Heart right ventricle (tissue), 16 donors: Measurements from ENCODE around the gene LYAR. TPM values are rescaled to one million over a fixed set of nuclear protein-coding genes. Genes with fewer than 3 reads are reported as not detected.

ENCODE experiments used
- ATAC-seq, 8 donors: fragments of 200-7000 bp; cut with Tn5 transposase; one replicate each; pipeline ENCODE4 v1.9.1; 2020; ENCODE audit warnings: mild to moderate bottlenecking in 8 of 8, moderate library complexity in 8 of 8, moderate number of reproducible peaks in 1 of 8
- DNase-seq, 2 donors: peaks; one replicate each; pipeline ENCODE4 v3.0.0-alpha.2; 2020
- H3K27ac ChIP-seq, 10 donors: fragments of 200-600 bp; sonication (generic) in 2 of 10; one replicate each; pipeline versions ENCODE4 v1.5.0 to v1.8.0; 2020 to 2022; ENCODE audit warnings: mild to moderate bottlenecking in 3 of 10
- H3K27me3 ChIP-seq, 7 donors: fragments of 200-600 bp; one replicate each; pipeline ENCODE4 v1.8.0; 2021 to 2022; ENCODE audit warnings: mild to moderate bottlenecking in 2 of 7
- H3K36me3 ChIP-seq, 9 donors: fragments of 200-600 bp; sonication (generic) in 1 of 9; one replicate each; pipeline versions ENCODE4 v1.5.0 to v1.8.0; 2020 to 2022; ENCODE audit warnings: mild to moderate bottlenecking in 2 of 9
- H3K4me1 ChIP-seq, 9 donors: fragments of 200-600 bp; sonication (generic) in 1 of 9; one replicate each; pipeline versions ENCODE4 v1.5.0 to v1.8.0; 2020 to 2022; ENCODE audit warnings: mild to moderate bottlenecking in 4 of 9
- H3K4me3 ChIP-seq, 10 donors: fragments of 200-600 bp; sonication (generic) in 2 of 10; one replicate each; pipeline versions ENCODE4 v1.5.0 to v1.8.0; 2020 to 2022; ENCODE audit warnings: mild to moderate bottlenecking in 7 of 10, moderate library complexity in 2 of 10
- H3K9me3 ChIP-seq, 11 donors: fragments of 200-600 bp in 10 of 11; sonication (generic) in 2 of 11; one replicate each; pipeline versions ENCODE4 v1.5.0 to v1.8.0; 2013 to 2022; ENCODE audit warnings: mild to moderate bottlenecking in 2 of 11, control low read depth in 1 of 11, moderate library complexity in 1 of 11
- WGBS, 2 donors: extraction: QIAGEN DNeasy Blood & Tissue Kit; methylation state at CpG; one replicate each; pipeline ENCODE4 v1.1.7; 2013; ENCODE audit warnings: inconsistent platforms in 1 of 2; 5-methylcytosine and 5-hydroxymethylcytosine counted together
- intact Hi-C, 10 donors: fragments of 100-400 bp; cut with DNase I; formaldehyde crosslinking; loops; one replicate each; pipeline versions ENCODE4 v1.11.1 to v1.14.2; 2022
- polyA plus RNA-seq, 2 donors: library from polyadenylated mRNA; stranded (reverse); fragments of 200-250 nt; gene quantifications; one replicate each; pipeline ENCODE4 v1.2.3, GENCODE V29; 2013
- total RNA-seq, 10 donors: library from RNA; stranded (reverse); fragmentation: NEBNext Ultra II Directional in 3 of 10; extraction: Animal tissue kit (Norgen Biotek cat#: 25700) in 3 of 10; gene quantifications; one replicate each; pipeline versions ENCODE4 v1.2.1 to v1.2.4, GENCODE V29; 2021 to 2023
- TF ChIP-seq, protein P1 (sequence below), 9 donors: fragments of 200-600 bp; sonication (generic) in 2 of 9; IDR thresholded peaks; one replicate each; pipeline versions ENCODE4 v1.5.0 to v1.8.0; 2021 to 2022; ENCODE audit warnings: antibody characterized with exemption in 9 of 9, mild to moderate bottlenecking in 5 of 9, moderate library complexity in 1 of 9
- donor health status: Arrhythmogenic right ventricular cardiomyopathy.
- donor health status: ischemic (EF 13 %, LVEDD 7.1; RV severe dilation, severe dysfunction).
- donor health status: healthy with polysubstance abuse.
- donor health status: DM: no; HTN: yes; CAD: no.
- donor health status: DM: no; HTN: no; CAD: no.
- donor health status: ischemic (EF 25% LVEDD 6.9; RV normal size, moderate dysfunction).
- donor health status: ischemic (EF 25% LVEDD 5.7; RV mildly dilated, moderate dysfunction).
- donor health status: healthy.
- donor health status: DM: yes; HTN: yes; CAD: no.
- donor health status: Ischemic cardiomyopathy.
- donor health status: ischemic (EF 35%, LVEDD 5.7; RV mildly dilated, moderate dysfunction).
- donor health status: nonischemic (EF 11% LVEDD 7.7; RV severe dilation, severe dysfunction).
- donor health status: DM: yes; HTN: yes; CAD: no.
- donor health status: PGD.
- donor health status: ischemic (EF 29% LVEDD 5.4; RV normal size, mild dysfunction).
- donor health status: nonischemic (EF 23%, LVEDD 6.1; RV moderate dilation, normal function).

LYAR gene
- total and polyA plus RNA-seq, 12 donors, result 7.6 to 20.6 (median 12.6) TPM

DNA sequence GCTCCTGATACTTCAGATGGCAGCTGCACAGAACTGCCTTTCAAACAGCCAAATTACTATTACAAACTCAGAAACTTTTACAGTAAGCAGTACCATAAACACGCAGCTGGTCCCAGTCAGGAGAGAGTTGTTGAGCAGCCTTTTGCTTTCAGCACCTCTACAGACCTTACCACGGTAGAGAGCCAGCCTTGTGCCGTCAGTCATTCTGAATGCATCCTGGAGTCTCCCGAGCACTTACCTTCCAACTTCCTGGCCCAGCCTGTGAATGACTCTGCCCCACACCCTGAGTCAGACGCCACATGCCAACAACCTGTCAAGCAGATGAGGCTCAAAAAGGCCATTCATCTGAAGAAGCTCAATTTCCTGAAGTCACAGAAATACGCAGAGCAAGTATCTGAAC lies 12.5 kb upstream of the LYAR start:
- Histone ChIP-seq H3K4me3 (no peak overlapping the region), H3K36me3 (peaks cover 0 to 85% (median 22%) of the 10 kb centered on the region in 9 donors), H3K4me1 (no peaks in the 10 kb centered on the region), H3K27me3 (no peaks in the 10 kb centered on the region), H3K9me3 (no peaks in the 10 kb centered on the region), H3K27ac (no peak overlapping the region)
- TF ChIP-seq, protein P1, sequence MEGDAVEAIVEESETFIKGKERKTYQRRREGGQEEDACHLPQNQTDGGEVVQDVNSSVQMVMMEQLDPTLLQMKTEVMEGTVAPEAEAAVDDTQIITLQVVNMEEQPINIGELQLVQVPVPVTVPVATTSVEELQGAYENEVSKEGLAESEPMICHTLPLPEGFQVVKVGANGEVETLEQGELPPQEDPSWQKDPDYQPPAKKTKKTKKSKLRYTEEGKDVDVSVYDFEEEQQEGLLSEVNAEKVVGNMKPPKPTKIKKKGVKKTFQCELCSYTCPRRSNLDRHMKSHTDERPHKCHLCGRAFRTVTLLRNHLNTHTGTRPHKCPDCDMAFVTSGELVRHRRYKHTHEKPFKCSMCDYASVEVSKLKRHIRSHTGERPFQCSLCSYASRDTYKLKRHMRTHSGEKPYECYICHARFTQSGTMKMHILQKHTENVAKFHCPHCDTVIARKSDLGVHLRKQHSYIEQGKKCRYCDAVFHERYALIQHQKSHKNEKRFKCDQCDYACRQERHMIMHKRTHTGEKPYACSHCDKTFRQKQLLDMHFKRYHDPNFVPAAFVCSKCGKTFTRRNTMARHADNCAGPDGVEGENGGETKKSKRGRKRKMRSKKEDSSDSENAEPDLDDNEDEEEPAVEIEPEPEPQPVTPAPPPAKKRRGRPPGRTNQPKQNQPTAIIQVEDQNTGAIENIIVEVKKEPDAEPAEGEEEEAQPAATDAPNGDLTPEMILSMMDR (IDR thresholded peaks at IDR 0.05), result no peak
- intact Hi-C loops, result no loop called here
- WGBS, 2 donors, result 38 to 40% methylated on average over 6 of the region's 6 CpGs
- DNase-seq, result no peak
- ATAC-seq, result peak in 3 of 8 donors; percentile 34 to 52 (median 47)

DNA sequence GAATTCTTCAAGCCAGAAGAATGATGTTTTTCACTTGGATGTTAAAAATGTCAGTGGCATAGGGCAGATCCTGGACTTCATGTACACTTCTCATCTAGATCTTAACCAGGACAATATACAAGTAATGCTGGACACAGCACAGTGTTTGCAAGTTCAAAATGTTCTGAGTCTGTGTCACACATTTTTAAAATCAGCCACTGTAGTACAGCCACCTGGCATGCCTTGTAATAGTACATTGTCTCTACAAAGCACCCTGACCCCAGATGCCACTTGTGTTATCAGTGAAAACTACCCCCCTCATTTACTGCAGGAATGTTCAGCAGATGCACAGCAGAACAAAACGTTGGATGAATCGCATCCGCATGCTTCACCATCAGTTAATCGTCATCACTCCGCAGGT lies 12.0 kb upstream of the LYAR start:
- TF ChIP-seq, protein P1 (IDR thresholded peaks at IDR 0.05), result no peak
- H3K27ac ChIP-seq, result no peak overlapping the region
- no peak for DNase-seq
- 35 to 61% methylated on average over 5 of the region's 5 CpGs for WGBS, 2 donors
- no peaks in the 10 kb centered on the region for H3K27me3 ChIP-seq
- intact Hi-C loops, result no loop called here
- no peaks in the 10 kb centered on the region for H3K4me1 ChIP-seq
- H3K4me3 ChIP-seq, result no peak overlapping the region
- peak in 2 of 8 donors; percentile 57 to 91 for ATAC-seq
- peaks cover 0 to 81% (median 20%) of the 10 kb centered on the region in 9 donors for H3K36me3 ChIP-seq
- no peaks in the 10 kb centered on the region for H3K9me3 ChIP-seq

DNA sequence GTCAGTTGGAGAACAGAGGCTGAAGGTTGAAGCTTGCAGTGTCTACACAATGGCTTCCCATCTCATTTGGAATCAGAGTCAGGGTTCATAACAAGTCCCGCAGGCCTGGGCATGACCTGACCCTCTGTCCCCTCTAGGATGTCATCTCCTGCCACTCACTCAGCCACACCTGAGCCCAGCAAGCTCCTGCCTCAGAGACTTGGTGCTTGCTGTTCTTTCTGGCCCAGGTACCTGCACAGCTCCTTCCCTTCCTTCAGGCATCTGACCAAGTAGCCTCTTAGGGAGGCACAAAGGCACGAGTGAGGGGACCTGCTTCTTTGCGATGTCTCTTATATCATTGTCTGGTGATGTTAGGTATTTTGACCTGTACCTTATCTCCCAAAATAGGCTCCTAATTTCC lies 9.1 kb upstream of the LYAR start:
- Histone ChIP-seq H3K36me3 (peaks cover 0 to 56% (median 14%) of the 10 kb centered on the region in 9 donors), H3K27ac (no peak overlapping the region), H3K4me3 (no peak overlapping the region), H3K27me3 (no peaks in the 10 kb centered on the region), H3K9me3 (no peaks in the 10 kb centered on the region), H3K4me1 (peaks cover 0 to 7% (median 0%) of the 10 kb centered on the region in 9 donors)
- WGBS, 2 donors, result 89 to 93% methylated on average over 3 of the region's 3 CpGs
- TF ChIP-seq, protein P1 (IDR thresholded peaks at IDR 0.05), result no peak
- DNase-seq (no peak), ATAC-seq (no peak)
- intact Hi-C loops, result no loop called here

DNA sequence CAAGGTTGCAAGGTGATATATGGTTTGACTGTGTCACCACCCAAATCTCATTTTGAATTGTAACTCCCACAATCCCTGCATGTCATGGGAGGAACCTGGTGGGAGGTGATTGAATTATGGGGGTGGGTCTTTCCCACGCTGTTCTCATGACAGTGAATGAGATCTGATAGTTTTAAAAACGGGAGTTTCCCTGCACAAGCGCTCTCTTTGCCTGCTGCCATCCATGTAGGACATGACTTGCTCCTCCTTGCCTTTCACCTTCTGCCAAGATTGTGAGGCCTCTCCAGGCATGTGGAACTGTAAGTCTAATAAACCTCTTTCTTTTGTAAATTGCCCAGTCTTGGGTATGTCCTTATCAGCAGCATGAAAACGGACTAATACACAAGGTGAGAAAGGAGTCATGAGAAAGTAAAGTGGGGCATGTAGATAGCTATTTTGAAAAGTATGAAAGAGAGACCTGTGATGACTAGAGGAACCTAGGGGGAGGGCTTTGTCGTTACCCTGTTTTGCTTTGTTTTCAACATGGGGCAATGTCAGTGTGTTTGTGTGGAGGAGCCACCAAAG lies 6.4 kb upstream of the LYAR start:
- Histone ChIP-seq H3K4me1 (peaks cover 0 to 25% (median 7%) of the 10 kb centered on the region in 9 donors), H3K27ac (no peak overlapping the region), H3K9me3 (no peaks in the 10 kb centered on the region), H3K27me3 (no peaks in the 10 kb centered on the region), H3K36me3 (peaks cover 0 to 43% (median 10%) of the 10 kb centered on the region in 9 donors), H3K4me3 (no peak overlapping the region)
- intact Hi-C loops, result no loop called here
- WGBS, 2 donors, result 91 to 98% methylated on average over 5 of the region's 5 CpGs
- ATAC-seq (no peak), DNase-seq (no peak)
- TF ChIP-seq, protein P1 (IDR thresholded peaks at IDR 0.05), result no peak
